ENCODE measurements around the gene SNX30. TPM values are rescaled to one million over a fixed set of nuclear protein-coding genes. Genes with fewer than 3 reads are reported as not detected.

Gene SNX30
- total and polyA plus RNA-seq, 7 donors = 0.55 to 2.8 (median 1.6) TPM

DNA sequence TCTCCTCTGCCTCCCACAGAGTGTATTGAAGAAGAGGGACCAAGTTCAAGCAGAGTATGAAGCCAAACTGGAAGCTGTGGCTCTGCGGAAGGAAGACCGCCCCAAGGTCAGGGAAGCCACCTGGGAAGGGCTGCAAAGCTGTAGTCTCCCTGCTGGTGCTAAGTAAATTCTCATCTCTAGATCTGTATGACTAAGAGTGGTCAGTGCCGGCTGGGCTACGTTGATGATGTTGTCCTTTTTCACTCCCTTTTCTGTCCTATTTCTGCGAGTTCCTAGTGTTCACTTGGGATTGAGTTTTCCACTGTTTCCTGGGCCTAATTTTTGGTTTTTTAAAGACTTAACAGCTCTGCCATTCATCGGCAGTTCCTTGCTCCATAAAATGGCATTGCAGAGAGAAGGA, 100.3 kb downstream of the SNX30 start:
- intact Hi-C loops (cut with DNase I) = loop anchor here in 1 of 2 donors (5.0 kb wide), 1 partner anchor 36 kb away; no protein-coding TSS in a partner anchor
- TF ChIP-seq, protein P1, sequence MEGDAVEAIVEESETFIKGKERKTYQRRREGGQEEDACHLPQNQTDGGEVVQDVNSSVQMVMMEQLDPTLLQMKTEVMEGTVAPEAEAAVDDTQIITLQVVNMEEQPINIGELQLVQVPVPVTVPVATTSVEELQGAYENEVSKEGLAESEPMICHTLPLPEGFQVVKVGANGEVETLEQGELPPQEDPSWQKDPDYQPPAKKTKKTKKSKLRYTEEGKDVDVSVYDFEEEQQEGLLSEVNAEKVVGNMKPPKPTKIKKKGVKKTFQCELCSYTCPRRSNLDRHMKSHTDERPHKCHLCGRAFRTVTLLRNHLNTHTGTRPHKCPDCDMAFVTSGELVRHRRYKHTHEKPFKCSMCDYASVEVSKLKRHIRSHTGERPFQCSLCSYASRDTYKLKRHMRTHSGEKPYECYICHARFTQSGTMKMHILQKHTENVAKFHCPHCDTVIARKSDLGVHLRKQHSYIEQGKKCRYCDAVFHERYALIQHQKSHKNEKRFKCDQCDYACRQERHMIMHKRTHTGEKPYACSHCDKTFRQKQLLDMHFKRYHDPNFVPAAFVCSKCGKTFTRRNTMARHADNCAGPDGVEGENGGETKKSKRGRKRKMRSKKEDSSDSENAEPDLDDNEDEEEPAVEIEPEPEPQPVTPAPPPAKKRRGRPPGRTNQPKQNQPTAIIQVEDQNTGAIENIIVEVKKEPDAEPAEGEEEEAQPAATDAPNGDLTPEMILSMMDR (IDR thresholded peaks at IDR 0.05) = no peak
- no peaks in the 10 kb centered on the region for H3K9me3 ChIP-seq
- H3K4me3 ChIP-seq = no peak overlapping the region
- DNase-seq (no peak), ATAC-seq (no peak)
- H3K27ac ChIP-seq = no peak overlapping the region
- 91 to 94% (median 92%) methylated on average over 6 of the region's 6 CpGs for WGBS, 3 donors
- H3K4me1 ChIP-seq = peaks cover 20% of the 10 kb centered on the region
- H3K27me3 ChIP-seq (ENCODE audit: insufficient read depth in 3 of 3, low read length in 2 of 3) = no peaks in the 10 kb centered on the region
- H3K36me3 ChIP-seq (ENCODE audit: insufficient read depth in 1 of 2, low read depth in 1 of 2) = peaks cover 0 to 15% of the 10 kb centered on the region in 2 donors

DNA sequence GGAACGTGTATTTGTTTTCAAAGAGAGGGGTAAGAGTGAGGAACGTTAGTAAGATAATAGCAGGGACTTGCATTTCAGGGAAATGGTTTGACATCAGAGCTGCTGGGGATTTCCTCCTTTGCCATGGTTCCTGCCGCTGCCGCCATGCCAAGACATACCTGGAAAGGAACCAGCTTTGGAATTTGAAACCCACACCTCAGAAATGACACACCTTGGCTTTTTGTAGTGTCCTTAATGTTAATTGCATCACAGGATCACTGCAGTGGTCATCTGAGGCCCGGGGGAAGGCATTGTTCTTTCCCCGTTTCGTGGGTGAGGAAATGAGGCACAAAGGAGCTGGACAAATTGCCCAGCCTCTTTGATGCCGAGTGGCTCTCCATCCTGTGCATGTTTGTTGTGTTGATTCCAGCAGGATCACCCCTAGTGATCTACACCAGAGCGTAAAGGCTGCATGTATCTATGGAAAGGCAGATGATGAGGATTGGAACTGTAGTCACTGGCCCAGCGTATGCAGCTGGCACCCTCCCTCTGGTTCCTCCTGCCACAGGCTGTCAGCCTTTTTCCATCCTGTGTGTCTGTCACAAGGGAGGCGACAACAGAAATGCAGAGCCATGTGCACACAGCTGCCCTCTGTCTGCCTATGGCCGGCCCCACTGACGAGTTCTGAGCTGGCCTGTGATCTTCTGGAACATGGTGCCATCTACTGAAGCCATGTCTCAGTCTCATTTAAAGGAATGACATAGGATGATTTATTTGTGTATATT, 102.4 kb downstream of the SNX30 start:
- TF ChIP-seq, protein P1 (IDR thresholded peaks at IDR 0.05) = no peak
- peak in 1 of 2 donors; percentile 63 for DNase-seq
- H3K27ac ChIP-seq = peak overlapping the region; percentile 48
- no peaks in the 10 kb centered on the region for H3K27me3 ChIP-seq (ENCODE audit: insufficient read depth in 3 of 3, low read length in 2 of 3)
- H3K4me3 ChIP-seq = no peak overlapping the region
- intact Hi-C loops (cut with DNase I) = loop anchor here in 1 of 2 donors (5.0 kb wide), 1 partner anchor 34 kb away; no protein-coding TSS in a partner anchor
- H3K4me1 ChIP-seq = peaks cover 20% of the 10 kb centered on the region
- 26 to 54% (median 38%) methylated on average over 13 of the region's 13 CpGs for WGBS, 3 donors
- peak; percentile 83 to 94 (median 91) for ATAC-seq
- H3K9me3 ChIP-seq = no peaks in the 10 kb centered on the region
- H3K36me3 ChIP-seq (ENCODE audit: insufficient read depth in 1 of 2, low read depth in 1 of 2) = peaks cover 0 to 15% of the 10 kb centered on the region in 2 donors

DNA sequence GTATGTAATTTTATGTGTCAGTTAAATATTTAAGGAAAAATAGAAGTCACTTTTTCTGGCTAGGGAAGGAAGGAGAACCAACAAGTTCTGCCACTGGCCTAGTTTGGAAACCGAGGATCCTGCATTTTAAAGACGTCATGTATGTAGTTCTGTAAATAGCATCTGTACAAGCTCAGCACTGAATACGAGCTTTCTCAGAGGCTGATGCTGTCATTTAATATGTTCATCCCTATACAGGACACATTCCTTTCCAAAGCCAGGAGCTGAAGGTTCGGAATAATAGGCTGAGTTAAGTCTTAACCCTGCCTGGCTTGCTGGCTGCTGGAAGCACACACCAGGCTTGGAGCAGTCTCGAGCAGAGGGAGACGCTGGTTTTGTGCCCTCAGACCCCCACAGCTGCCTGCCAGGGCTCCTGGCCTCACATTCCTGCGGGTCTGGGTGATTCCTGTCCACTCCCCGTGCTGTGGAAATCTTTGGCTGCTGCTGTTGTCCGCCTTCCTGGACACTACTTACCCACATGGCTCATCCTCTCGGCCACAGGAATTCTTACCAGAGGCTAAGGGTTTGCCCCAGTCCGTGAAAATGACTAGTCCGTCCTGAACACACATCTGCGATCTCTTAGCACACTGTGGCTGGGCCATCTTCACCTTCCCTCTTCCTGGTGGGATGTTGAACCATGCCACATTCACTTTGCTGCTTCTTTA, 103.5 kb downstream of the SNX30 start:
- Histone ChIP-seq H3K4me1 (peaks cover 20% of the 10 kb centered on the region), H3K27me3 (ENCODE audit: insufficient read depth in 3 of 3, low read length in 2 of 3) (no peaks in the 10 kb centered on the region), H3K9me3 (no peaks in the 10 kb centered on the region), H3K4me3 (no peak overlapping the region), H3K36me3 (ENCODE audit: insufficient read depth in 1 of 2, low read depth in 1 of 2) (peaks cover 0 to 15% of the 10 kb centered on the region in 2 donors), H3K27ac (peak overlapping the region; percentile 48)
- intact Hi-C loops (cut with DNase I) = loop anchor here in 1 of 2 donors (5.0 kb wide), 1 partner anchor 33 kb away; no protein-coding TSS in a partner anchor
- WGBS, 3 donors = 39 to 62% (median 46%) methylated on average over 13 of the region's 13 CpGs
- no peak for DNase-seq
- peak; percentile 43 to 70 (median 69) for ATAC-seq
- TF ChIP-seq, protein P1 (IDR thresholded peaks at IDR 0.05) = no peak

DNA sequence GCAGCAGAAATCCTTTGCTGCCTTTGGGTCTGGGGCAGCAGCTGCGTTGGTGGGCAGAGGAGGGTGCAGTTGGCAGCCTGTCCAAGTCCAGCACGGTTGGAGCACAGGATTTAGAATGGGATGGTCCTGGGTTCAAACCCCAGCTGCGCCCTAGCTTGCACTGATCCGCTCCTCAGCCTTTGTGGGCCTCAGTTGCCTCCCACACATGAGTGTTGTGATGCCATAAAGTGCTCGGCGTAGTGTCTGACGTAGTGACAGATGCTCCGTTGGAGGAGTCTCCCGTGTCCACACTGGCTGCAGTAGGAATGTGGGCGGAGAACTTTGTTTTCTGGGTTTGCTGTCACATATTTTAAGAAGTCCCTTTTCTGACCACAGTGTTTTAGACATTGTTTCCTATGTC, 104.1 kb downstream of the SNX30 start:
- H3K27ac ChIP-seq = peak overlapping the region; percentile 48
- ATAC-seq (no peak), DNase-seq (no peak)
- peaks cover 20% of the 10 kb centered on the region for H3K4me1 ChIP-seq
- intact Hi-C loops (cut with DNase I) = loop anchor here in 1 of 2 donors (5.0 kb wide), 1 partner anchor 33 kb away; no protein-coding TSS in a partner anchor
- no peak overlapping the region for H3K4me3 ChIP-seq
- H3K27me3 ChIP-seq (ENCODE audit: insufficient read depth in 3 of 3, low read length in 2 of 3) = no peaks in the 10 kb centered on the region
- no peaks in the 10 kb centered on the region for H3K9me3 ChIP-seq
- TF ChIP-seq, protein P1 (IDR thresholded peaks at IDR 0.05) = no peak
- peaks cover 0 to 15% of the 10 kb centered on the region in 2 donors for H3K36me3 ChIP-seq (ENCODE audit: insufficient read depth in 1 of 2, low read depth in 1 of 2)
- 76 to 86% (median 81%) methylated on average over 10 of the region's 10 CpGs for WGBS, 3 donors

Measured in psoas muscle (tissue), 8 donors.